ENCODE data around the gene ZNF275.
"Not testable (repeated sequence)": the region's sequence is repeated elsewhere in the genome, so short reads cannot be mapped to it uniquely, and the experiment has no call there.

ZNF275 gene, protein sequence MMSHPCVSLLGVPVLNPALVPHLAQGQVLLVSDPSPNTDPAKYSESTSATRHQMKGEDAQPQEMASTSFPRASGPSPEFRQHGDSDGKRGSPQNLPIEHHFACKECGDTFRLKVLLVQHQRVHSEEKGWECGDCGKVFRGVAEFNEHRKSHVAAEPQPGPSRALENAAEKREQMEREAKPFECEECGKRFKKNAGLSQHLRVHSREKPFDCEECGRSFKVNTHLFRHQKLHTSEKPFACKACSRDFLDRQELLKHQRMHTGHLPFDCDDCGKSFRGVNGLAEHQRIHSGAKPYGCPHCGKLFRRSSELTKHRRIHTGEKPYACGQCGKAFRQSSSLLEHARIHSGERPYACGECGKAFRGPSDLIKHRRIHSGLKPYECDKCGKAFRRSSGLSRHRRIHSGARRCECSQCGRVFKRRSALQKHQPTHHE

DNA sequence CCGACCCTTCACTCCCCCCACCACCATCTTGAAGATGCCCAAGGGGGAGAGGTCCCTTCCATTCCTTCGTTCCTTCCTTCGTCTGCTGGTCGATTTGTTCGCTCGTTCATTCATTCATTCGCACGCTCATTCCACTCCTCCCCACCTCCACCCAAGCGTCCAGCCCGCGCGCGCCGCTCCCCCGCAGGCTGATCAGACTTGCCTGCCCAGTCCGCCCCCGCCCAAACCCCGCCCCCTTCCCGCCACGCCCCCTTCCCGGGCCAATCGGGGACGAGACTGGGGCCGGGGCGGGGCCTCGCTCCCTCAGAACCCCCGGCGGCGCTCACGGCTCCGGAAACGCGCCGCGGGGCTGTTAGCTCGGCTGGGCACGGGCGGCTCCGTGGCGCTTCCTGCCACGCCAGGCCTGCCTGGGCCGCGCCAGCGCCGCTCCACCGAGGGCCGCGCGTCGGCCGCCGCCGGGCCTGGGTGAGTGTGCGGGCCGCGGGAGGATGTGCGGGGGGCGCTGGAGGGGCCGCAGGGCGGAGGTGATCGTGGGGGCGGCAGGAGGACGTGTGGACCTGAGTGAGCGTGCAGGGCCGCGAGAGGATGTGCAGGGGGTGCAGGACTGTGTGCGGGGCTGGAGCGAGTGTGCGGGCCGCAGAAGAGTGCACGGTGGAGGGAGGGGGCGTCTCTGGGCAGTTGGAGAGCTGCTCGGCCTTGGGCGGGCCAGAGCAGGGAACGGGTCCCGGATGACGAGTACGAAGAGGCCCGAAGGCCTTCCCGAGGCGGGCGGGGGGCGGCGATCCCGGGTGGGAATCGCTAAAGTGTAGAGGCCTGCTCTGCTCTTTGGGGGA, at the start of gene ZNF275:
TSS of gene ZNF275 (plus strand) at position 333 of the 833 bp plus-strand sequence. CDS start 2,527 bp downstream, outside the sequence.
- TF ChIP-seq, protein P1, sequence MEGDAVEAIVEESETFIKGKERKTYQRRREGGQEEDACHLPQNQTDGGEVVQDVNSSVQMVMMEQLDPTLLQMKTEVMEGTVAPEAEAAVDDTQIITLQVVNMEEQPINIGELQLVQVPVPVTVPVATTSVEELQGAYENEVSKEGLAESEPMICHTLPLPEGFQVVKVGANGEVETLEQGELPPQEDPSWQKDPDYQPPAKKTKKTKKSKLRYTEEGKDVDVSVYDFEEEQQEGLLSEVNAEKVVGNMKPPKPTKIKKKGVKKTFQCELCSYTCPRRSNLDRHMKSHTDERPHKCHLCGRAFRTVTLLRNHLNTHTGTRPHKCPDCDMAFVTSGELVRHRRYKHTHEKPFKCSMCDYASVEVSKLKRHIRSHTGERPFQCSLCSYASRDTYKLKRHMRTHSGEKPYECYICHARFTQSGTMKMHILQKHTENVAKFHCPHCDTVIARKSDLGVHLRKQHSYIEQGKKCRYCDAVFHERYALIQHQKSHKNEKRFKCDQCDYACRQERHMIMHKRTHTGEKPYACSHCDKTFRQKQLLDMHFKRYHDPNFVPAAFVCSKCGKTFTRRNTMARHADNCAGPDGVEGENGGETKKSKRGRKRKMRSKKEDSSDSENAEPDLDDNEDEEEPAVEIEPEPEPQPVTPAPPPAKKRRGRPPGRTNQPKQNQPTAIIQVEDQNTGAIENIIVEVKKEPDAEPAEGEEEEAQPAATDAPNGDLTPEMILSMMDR (conservative IDR thresholded peaks at IDR 0.05; ENCODE audit: low read depth, low read length) = no peak
- peak; percentile 74 for DNase-seq (ENCODE audit: low read depth)
- H3K4me3 ChIP-seq (ENCODE audit: low read depth, low read length) = peak within 1 kb of the TSS; percentile 74

DNA sequence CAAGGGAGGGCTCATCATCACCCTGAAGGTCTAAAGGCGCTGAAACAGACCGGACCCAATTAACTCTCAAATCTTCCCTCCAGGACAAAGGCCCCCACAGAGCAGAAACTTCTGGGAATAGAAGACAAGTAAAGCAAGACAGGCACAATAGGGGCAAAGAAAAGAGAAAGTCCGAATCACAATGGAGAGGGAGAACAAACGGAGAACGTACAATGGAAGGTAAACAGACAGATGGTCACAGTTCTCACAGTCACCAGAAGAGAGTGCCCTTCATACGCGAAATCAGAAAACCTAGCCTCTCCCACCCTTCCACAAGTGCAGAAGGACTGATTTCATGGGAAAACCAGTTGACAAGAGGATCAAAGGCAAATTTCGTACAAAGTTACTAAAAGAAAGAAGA, 48.3 kb upstream of the ZNF275 start:
- H3K4me3 ChIP-seq (ENCODE audit: low read depth, low read length); DNase-seq (ENCODE audit: low read depth): not testable (repeated sequence)

DNA sequence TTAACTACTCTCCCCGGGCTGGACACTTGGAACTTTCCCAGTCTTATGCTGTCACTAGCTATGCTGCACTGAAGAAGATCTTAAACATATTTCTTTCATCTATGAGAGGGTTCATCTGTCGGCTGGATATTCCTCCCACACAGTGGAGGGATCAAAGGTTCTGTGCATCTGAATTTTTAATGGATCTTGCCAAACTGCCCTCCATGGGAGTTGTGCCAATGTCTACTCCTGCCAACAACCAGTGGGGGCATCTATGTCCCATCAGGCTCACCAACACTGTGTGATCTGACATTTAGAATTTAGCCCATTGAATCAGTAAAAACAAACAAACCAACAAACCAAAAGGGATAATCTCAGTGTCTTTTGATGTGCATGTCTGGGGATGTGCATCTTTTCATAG, 45.1 kb upstream of the ZNF275 start:
- not testable (repeated sequence) for DNase-seq (ENCODE audit: low read depth); H3K4me3 ChIP-seq (ENCODE audit: low read depth, low read length)

DNA sequence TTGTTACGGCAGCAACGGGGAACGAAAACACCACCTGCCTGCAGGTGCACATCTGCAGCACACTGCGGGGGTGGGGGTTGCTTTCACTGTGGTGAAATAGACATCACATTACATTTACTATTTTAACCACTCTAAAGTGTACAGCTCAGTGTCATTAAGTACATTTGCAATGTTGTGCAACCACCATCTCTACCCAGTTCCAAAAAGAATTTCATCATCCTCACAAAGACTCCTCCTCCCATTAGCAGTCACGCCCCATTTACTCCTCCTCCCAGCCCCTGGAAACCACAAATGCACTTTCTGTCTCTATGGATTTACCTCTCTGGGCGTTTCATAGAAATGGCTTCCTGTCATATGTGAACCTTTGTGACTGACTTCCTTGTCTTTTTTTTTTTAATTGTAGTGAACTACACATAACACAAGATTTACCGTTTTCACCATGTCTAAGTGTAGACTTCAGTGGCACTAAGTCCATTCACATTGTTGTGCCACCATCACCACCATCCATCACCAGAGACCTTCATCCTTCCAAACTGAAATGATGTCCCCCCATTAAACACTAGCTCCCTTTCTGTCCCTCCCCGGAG, 40.4 kb upstream of the ZNF275 start:
- H3K4me3 ChIP-seq (ENCODE audit: low read depth, low read length); DNase-seq (ENCODE audit: low read depth): not testable (repeated sequence)

DNA sequence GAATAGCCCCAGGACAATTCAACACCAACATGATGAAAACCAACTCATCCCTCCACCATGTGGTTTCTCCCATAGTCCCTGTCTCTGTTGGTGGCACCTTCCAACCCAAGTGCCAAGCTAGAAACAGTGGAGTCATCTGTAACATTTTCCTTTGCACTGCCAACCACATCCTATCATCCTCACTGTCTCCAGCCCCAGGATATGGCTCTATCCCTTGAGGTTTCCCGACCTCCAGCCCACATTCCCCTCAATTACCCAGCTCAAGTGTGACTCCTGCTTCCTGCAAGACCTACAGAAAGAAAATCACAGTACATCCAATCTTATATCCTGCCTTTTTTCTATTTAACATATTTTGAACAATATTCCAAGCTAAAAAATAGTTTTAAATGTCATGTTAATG, 36.6 kb upstream of the ZNF275 start:
- no peak for DNase-seq (ENCODE audit: low read depth)
- TF ChIP-seq, protein P1 (conservative IDR thresholded peaks at IDR 0.05; ENCODE audit: low read depth, low read length) = no peak

DNA sequence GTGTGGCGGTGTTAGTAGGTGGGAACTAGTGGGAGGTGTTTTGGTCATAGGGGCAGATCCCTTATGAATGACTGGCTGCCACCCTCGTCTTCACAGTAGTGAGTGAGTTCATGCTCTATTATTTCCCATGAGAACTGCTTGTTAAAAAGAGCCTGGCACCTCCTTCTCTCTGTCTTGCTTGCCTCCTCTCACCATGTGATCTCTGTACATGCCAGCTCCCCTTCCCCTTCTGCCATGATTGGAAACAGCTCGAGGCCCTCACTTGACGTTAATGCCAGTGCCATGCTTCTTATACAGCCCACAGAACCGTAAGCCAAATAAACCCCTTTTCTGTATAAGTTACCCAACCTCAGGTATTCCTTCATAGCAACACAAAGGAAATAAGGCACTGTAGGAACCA, 34.1 kb upstream of the ZNF275 start:
- H3K4me3 ChIP-seq (ENCODE audit: low read depth, low read length) = no peak overlapping the region
- TF ChIP-seq, protein P1 (conservative IDR thresholded peaks at IDR 0.05; ENCODE audit: low read depth, low read length) = no peak

More for the DNA sequence above, 36.6 kb upstream of the ZNF275 start:
- no peak overlapping the region for H3K4me3 ChIP-seq (ENCODE audit: low read depth, low read length)

DNA sequence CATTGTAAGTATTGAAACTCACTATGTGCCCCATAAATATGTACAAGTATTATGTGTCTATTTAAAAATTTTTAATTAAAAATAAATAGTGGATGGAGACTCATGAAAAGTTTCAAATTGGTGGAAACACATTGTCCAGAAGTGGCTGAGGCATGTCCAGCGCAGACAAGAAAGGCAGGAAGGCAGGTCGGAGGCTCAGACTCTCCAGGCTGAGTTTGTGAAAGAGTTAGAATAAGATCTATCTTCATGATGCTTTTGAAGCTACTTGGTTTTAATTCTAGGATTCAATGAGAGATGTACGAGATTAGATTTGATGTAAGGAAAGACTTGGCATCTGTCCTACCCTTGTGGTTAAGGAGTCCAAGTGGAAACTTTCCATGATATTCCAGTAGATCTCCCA, 32.2 kb upstream of the ZNF275 start:
- no peak overlapping the region for H3K4me3 ChIP-seq (ENCODE audit: low read depth, low read length)
- TF ChIP-seq, protein P1 (conservative IDR thresholded peaks at IDR 0.05; ENCODE audit: low read depth, low read length) = no peak
- DNase-seq (ENCODE audit: low read depth) = no peak

More for the DNA sequence above, 34.1 kb upstream of the ZNF275 start:
- no peak for DNase-seq (ENCODE audit: low read depth)

DNA sequence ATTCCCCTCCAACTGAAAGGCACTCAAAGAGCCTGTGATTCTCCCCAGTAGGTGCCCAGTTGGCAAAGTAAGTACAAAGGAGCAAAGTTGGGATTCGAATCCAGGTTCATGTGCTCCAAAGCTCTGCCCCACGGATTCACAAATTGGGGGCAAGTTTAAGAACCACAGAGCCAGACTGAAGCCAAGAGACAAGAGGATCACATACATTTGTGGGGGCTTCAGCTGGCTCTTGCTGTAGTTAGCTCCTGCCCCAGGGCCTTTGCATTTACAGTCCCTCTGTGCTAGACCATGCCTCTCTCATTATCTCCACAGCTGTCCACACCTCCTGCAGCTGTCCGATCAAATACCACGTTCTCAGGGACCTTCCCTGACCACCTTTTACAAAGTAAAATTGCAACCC, 31.2 kb upstream of the ZNF275 start:
- no peak for DNase-seq (ENCODE audit: low read depth)
- TF ChIP-seq, protein P1 (conservative IDR thresholded peaks at IDR 0.05; ENCODE audit: low read depth, low read length) = no peak
- no peak overlapping the region for H3K4me3 ChIP-seq (ENCODE audit: low read depth, low read length)

Measured in choroid plexus epithelial cell (primary cell).